ENCODE data around the gene NF1.

NF1 gene

DNA sequence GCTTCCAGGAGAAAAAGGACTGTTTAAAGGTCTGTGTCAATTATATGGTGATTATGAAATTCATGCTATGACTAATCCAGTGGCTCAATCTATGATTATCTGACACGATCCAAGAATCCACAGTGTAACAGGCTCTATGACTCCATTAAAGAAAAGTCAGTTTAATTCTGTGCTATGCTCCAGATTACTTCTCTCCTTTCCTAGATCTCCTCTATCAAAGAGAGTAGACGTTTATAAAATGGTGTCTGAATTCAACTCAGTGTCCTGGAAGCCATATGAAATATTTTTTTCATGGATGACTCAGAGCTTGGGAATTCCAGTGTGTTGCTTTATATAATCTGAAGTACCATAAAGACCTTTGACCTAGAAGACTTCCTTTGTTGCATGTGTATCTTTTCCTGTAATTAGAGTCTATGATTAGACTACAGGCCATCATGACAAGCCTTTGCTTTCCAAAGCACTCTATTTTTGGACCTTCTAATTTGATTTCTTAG, 27.0 kb upstream of the NF1 start:
- DNase-seq (ENCODE audit: low read depth): no peak
- no peak overlapping the region for H3K4me3 ChIP-seq (ENCODE audit: low read depth, low read length)
- TF ChIP-seq, protein P1, sequence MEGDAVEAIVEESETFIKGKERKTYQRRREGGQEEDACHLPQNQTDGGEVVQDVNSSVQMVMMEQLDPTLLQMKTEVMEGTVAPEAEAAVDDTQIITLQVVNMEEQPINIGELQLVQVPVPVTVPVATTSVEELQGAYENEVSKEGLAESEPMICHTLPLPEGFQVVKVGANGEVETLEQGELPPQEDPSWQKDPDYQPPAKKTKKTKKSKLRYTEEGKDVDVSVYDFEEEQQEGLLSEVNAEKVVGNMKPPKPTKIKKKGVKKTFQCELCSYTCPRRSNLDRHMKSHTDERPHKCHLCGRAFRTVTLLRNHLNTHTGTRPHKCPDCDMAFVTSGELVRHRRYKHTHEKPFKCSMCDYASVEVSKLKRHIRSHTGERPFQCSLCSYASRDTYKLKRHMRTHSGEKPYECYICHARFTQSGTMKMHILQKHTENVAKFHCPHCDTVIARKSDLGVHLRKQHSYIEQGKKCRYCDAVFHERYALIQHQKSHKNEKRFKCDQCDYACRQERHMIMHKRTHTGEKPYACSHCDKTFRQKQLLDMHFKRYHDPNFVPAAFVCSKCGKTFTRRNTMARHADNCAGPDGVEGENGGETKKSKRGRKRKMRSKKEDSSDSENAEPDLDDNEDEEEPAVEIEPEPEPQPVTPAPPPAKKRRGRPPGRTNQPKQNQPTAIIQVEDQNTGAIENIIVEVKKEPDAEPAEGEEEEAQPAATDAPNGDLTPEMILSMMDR (IDR thresholded peaks at IDR 0.05; ENCODE audit: control insufficient read depth, extremely low read depth, insufficient read depth): no peak

DNA sequence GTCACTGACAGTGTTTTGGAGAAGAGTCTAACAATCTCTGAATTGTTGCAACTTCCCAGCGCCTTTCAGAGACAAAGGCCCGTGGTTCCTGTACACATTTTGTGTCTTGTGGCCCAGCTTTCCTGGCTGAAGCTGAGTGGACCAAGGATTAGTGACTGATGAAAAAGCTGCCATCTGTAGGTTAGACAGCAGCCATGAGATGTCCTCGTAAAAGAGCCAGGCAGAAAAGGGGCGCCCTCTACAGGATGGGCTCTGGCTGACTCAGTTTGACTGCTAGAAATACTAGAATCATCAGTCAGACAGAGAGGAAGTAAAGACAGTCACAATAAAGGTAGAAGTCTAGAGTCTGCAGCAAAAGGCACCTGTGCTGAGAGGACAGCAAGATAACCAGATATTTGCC, 26.5 kb upstream of the NF1 start:
- no peak overlapping the region for H3K4me3 ChIP-seq (ENCODE audit: low read depth, low read length)
- no peak for DNase-seq (ENCODE audit: low read depth)
- TF ChIP-seq, protein P1 (IDR thresholded peaks at IDR 0.05; ENCODE audit: control insufficient read depth, extremely low read depth, insufficient read depth): peak; percentile 20; the same call in 1 of the 2 replicates

DNA sequence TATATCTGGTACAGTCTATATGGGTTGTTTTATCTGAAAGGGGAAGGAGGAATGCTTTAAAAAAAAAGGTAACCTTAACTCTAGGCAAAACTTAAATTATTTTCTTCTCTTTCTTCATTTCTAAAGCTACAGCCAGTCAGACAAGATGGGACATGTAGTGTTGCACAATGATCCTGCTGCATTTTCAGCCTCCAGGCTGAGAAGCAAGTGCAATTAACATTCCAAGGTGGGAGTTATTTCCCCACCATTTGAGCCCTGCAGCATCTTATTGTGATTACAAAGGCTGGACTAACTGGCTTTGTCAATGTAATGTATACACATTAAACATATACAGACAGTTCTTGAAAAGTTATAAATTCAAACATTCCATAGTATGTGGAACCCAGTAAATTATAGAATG, 22.6 kb upstream of the NF1 start:
- H3K4me3 ChIP-seq (ENCODE audit: low read depth, low read length): no peak overlapping the region

DNA sequence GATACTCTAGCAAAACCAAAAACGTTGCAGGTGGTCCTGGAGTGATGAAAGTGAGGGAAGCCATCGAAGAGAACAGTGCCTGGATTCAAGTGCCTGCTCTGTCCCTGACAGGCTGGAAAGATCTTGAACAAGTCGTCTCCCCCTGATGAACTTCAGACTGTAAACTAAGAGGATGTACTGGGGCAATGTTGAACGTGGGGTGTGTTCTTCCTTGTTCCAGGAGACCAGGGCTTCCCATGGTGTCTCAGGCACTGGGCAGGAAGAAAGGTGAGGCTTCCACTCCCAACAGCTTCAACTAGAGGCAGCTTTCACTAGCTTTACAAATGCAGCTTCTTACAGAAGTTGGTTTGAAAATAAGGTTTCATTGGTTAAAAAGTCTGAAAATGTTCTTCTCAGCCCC, 21.4 kb upstream of the NF1 start:
- no peak overlapping the region for H3K4me3 ChIP-seq (ENCODE audit: low read depth, low read length)
- TF ChIP-seq, protein P1 (IDR thresholded peaks at IDR 0.05; ENCODE audit: control insufficient read depth, extremely low read depth, insufficient read depth): no peak
- DNase-seq (ENCODE audit: low read depth): no peak

More for the DNA sequence above, 22.6 kb upstream of the NF1 start:
- TF ChIP-seq, protein P1 (IDR thresholded peaks at IDR 0.05; ENCODE audit: control insufficient read depth, extremely low read depth, insufficient read depth): no peak
- no peak for DNase-seq (ENCODE audit: low read depth)

DNA sequence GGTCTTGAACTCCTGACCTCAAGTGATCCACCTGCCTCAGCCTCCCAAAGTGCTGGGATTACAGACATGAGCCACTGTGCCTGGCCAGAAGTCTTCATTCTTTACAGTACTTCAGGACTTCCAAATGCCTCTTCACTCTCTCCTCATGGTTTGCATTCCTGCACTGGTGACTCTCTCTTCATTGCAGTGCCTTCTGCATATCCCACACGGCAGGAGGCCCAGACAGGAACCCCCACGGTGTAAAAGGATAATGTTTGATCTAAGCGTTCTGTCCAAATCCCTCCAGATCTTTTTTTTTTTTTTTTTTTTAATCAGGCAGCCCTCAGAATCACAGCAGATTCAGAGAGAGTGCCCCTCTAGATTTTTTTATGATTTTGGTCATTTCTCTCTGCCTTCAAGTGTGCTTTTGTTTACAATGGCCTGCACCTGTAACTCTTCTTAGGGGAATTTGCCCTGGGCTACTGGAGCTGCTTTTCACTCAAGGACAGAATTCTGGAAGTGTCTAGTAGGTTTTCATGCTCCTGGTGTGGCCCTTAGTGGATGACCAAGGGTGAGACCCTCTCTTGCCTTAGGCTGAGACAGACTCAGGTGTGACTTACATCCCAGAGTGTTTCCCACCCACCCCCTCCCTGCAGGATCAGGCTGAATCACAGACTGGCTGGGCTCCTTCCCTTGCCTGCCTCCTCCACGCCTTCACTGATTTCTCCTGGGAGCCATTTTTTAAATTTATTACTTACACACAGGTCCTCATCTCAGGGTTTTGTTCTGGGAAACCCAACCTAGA, 19.8 kb upstream of the NF1 start:
- TF ChIP-seq, protein P1 (IDR thresholded peaks at IDR 0.05; ENCODE audit: control insufficient read depth, extremely low read depth, insufficient read depth): no peak
- H3K4me3 ChIP-seq (ENCODE audit: low read depth, low read length): no peak overlapping the region
- no peak for DNase-seq (ENCODE audit: low read depth)

GRCh38 chr17:31078290-31078689, 16.5 kb upstream of the NF1 start:
- TF ChIP-seq, protein P1 (IDR thresholded peaks at IDR 0.05; ENCODE audit: control insufficient read depth, extremely low read depth, insufficient read depth): no peak
- no peak overlapping the region for H3K4me3 ChIP-seq (ENCODE audit: low read depth, low read length)
- no peak for DNase-seq (ENCODE audit: low read depth)

- TF ChIP-seq, protein P1 (IDR thresholded peaks at IDR 0.05; ENCODE audit: control insufficient read depth, extremely low read depth, insufficient read depth): no peak
- DNase-seq (ENCODE audit: low read depth): no peak
- H3K4me3 ChIP-seq (ENCODE audit: low read depth, low read length): no peak overlapping the region
Observed at GRCh38 chr17:31079731-31080130, 15.0 kb upstream of the NF1 start.

Measured in LNCaP clone FGC (cell line).